HL-60 (cell line): ENCODE data around the gene SSC5D.

Experiments used
- DNase-seq, 2 experiments: peaks; one replicate each; pipeline ENCODE4 v3.0.0-alpha.2; 2010 to 2020; ENCODE audit warnings: low read depth in 1 of 2, low spot score in 1 of 2
- H3K27ac ChIP-seq: fragments of 250-450 bp; sonication (Bioruptor Pico); replicated peaks from 2 replicates; pipeline ENCODE4 v1.5.1; 2020; ENCODE audit warnings: mild to moderate bottlenecking, moderate library complexity
- H3K27me3 ChIP-seq: fragments of 250-450 bp; sonication (Bioruptor Pico); 2 replicates; pipeline ENCODE4 v1.5.1; 2021; ENCODE audit warnings: mild to moderate bottlenecking, moderate library complexity; ENCODE audit not compliant: insufficient read depth, poor library complexity, severe bottlenecking
- H3K4me3 ChIP-seq: replicated peaks from 2 replicates; pipeline ENCODE4 v1.5.1; 2011; ENCODE audit warnings: mild to moderate bottlenecking, control low read depth, low read length; ENCODE audit not compliant: insufficient read depth
- CTCF ChIP-seq: IDR thresholded peaks from one replicate; pipeline ENCODE4 v1.5.1; 2011; ENCODE audit warnings: low read length, control low read depth, inconsistent platforms; ENCODE audit not compliant: insufficient read depth
- GABPA ChIP-seq: IDR thresholded peaks from 2 replicates; pipeline ENCODE4 v1.6.1; 2012; ENCODE audit warnings: low read depth
- POLR2AphosphoS5 ChIP-seq: IDR thresholded peaks from 2 replicates; pipeline ENCODE4 v1.6.1; 2012; ENCODE audit warnings: low read depth
- SPI1 ChIP-seq: IDR thresholded peaks from 2 replicates; pipeline ENCODE4 v1.6.1; 2012; ENCODE audit warnings: low read depth, mild to moderate bottlenecking, borderline replicate concordance
- TF ChIP-seq, protein P1 (sequence below): IDR thresholded peaks from 2 replicates; pipeline ENCODE4 v1.6.1; 2012; ENCODE audit warnings: low read depth; ENCODE audit not compliant: insufficient replicate concordance

The SSC5D gene

GRCh38 chr19:55481148-55481793, 7.0 kb upstream of the SSC5D start:
- no peak for DNase-seq
- no peaks in the 10 kb centered on the region for H3K27me3 ChIP-seq
- no peak overlapping the region for H3K27ac ChIP-seq
- H3K4me3 ChIP-seq = no peak overlapping the region
- TF ChIP-seq CTCF = no peak
- TF ChIP-seq SPI1 = no peak
- no peak for TF ChIP-seq GABPA
- TF ChIP-seq, protein P1, sequence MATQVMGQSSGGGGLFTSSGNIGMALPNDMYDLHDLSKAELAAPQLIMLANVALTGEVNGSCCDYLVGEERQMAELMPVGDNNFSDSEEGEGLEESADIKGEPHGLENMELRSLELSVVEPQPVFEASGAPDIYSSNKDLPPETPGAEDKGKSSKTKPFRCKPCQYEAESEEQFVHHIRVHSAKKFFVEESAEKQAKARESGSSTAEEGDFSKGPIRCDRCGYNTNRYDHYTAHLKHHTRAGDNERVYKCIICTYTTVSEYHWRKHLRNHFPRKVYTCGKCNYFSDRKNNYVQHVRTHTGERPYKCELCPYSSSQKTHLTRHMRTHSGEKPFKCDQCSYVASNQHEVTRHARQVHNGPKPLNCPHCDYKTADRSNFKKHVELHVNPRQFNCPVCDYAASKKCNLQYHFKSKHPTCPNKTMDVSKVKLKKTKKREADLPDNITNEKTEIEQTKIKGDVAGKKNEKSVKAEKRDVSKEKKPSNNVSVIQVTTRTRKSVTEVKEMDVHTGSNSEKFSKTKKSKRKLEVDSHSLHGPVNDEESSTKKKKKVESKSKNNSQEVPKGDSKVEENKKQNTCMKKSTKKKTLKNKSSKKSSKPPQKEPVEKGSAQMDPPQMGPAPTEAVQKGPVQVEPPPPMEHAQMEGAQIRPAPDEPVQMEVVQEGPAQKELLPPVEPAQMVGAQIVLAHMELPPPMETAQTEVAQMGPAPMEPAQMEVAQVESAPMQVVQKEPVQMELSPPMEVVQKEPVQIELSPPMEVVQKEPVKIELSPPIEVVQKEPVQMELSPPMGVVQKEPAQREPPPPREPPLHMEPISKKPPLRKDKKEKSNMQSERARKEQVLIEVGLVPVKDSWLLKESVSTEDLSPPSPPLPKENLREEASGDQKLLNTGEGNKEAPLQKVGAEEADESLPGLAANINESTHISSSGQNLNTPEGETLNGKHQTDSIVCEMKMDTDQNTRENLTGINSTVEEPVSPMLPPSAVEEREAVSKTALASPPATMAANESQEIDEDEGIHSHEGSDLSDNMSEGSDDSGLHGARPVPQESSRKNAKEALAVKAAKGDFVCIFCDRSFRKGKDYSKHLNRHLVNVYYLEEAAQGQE = no peak
- no peak for TF ChIP-seq POLR2AphosphoS5

DNA sequence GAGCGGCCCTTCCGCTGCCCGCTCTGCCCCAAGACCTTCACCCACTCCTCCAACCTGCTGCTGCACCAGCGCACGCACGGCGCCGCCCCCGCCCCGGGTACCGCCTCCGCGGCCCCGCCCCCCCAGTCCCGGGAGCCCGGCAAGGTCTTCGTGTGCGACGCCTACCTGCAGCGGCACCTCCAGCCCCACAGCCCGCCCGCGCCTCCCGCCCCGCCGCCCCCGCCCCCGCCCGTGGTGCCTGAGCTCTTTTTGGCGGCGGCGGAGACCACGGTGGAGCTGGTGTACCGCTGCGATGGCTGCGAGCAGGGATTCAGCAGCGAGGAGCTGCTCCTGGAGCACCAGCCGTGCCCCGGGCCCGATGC, 6.5 kb upstream of the SSC5D start:
- Histone ChIP-seq H3K27me3 (no peaks in the 10 kb centered on the region), H3K27ac (no peak overlapping the region), H3K4me3 (no peak overlapping the region)
- DNase-seq = no peak
- TF ChIP-seq GABPA = no peak
- no peak for TF ChIP-seq CTCF
- TF ChIP-seq POLR2AphosphoS5 = no peak
- TF ChIP-seq, protein P1 = no peak
- TF ChIP-seq SPI1 = no peak

DNA sequence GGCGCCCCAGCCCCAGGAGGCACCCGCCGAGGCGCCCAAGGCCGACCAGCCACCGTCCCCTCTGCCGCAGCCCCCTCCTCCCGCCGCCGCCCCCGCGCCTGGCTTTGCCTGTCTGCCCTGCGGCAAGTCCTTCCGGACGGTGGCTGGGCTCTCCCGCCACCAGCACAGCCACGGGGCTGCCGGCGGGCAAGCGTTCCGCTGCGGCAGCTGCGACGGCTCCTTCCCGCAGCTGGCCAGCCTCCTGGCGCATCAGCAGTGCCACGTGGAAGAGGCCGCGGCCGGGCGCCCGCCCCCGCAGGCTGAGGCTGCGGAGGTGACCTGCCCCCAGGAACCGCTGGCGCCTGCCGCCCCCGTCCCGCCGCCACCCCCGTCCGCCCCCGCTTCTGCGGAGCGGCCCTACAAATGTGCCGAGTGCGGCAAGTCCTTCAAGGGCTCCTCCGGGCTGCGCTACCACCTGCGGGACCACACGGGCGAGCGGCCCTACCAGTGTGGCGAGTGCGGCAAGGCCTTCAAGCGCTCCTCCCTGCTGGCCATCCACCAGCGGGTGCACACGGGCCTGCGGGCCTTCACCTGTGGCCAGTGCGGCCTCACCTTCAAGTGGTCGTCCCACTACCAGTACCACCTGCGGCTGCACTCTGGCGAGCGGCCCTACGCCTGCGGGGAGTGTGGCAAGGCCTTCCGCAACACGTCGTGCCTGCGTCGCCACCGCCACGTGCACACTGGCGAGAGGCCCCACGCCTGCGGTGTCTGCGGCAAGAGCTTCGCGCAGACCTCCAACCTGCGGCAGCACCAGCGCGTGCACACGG, 5.9 kb upstream of the SSC5D start:
- no peak for DNase-seq
- TF ChIP-seq POLR2AphosphoS5 (no peak), SPI1 (no peak), GABPA (no peak), CTCF (no peak)
- TF ChIP-seq, protein P1 = no peak
- Histone ChIP-seq H3K4me3 (no peak overlapping the region), H3K27me3 (no peaks in the 10 kb centered on the region), H3K27ac (no peak overlapping the region)
